HepG2 (cell line): ENCODE measurements around the gene DYNC2H1. TPM values are rescaled to one million over a fixed set of nuclear protein-coding genes. Genes with fewer than 3 reads are reported as not detected.

Experiments used
- ATAC-seq: fragments of 200-7000 bp; cut with Tn5 transposase; 3 replicates; pipeline ENCODE4 v1.9.1; 2020; ENCODE audit warnings: mild to moderate bottlenecking, moderate library complexity
- BruUV-seq: library from RNA; stranded (reverse); fragments of 400-500 nt; replicated peaks from 2 replicates; lab custom pipeline; 2021; lab: Mats Ljungman, UMichigan
- CTCF ChIA-PET: fragments of 300-600 bp; formaldehyde crosslinking; extraction: SDS; loops from one replicate; lab custom pipeline; 2021; ENCODE audit warnings: low total read pairs, inconsistent platforms, low intra/inter-chr PET ratio; lab: Yijun Ruan, JAX
- POLR2A ChIA-PET: fragments of 350-600 bp; sonication (Branson Sonifier 250); formaldehyde crosslinking; loops from one replicate; lab custom pipeline; 2020; ENCODE audit warnings: antibody characterized with exemption, inconsistent platforms; lab: Yijun Ruan, JAX
- DNase-seq: peaks from one replicate; pipeline ENCODE4 v3.0.0-alpha.2; 2015; ENCODE audit warnings: low spot score
- FAIRE-seq: peaks from 3 replicates; lab custom pipeline; 2011; peaks lifted over from hg19 to GRCh38; lab: Jason Lieb, UNC
- H2AFZ ChIP-seq: one replicate; pipeline ENCODE4 v1.6.1; 2011; ENCODE audit warnings: low read length, inconsistent platforms
- H3K27ac ChIP-seq: fragments of 300-600 bp; 3 replicates; pipeline ENCODE4 v1.8.0; 2011; ENCODE audit warnings: mixed run types, mild to moderate bottlenecking, mixed read lengths, low read length, inconsistent platforms; ENCODE audit not compliant: insufficient read depth; ENCODE audit errors: extremely low read length
- H3K27me3 ChIP-seq, 2 experiments: fragments of 200-600 bp in 1 of 2; 2 replicates in 1 of 2; 3 replicates in 1 of 2; pipeline versions ENCODE4 v1.6.0 to v1.8.0; 2011; ENCODE audit warnings: low read length in 2 of 2, mild to moderate bottlenecking in 2 of 2, moderate library complexity in 2 of 2, inconsistent platforms in 1 of 2; ENCODE audit not compliant: insufficient read depth in 2 of 2, control insufficient read depth in 1 of 2
- H3K36me3 ChIP-seq, 2 experiments: fragments of 200-600 bp in 1 of 2; replicated peaks in 1 of 2; 2 replicates in 1 of 2; 3 replicates in 1 of 2; pipeline versions ENCODE4 v1.5.1 to v1.8.0; 2011; ENCODE audit warnings: low read length in 2 of 2, inconsistent platforms in 1 of 2; ENCODE audit not compliant: insufficient read depth in 2 of 2, control insufficient read depth in 1 of 2
- H3K4me1 ChIP-seq: 2 replicates; pipeline ENCODE4 v1.5.1; 2012; ENCODE audit warnings: low read length, inconsistent platforms; ENCODE audit not compliant: insufficient read depth
- H3K4me2 ChIP-seq: 2 replicates; pipeline ENCODE4 v1.6.0; 2011; ENCODE audit warnings: low read depth, low read length, inconsistent platforms
- H3K4me3 ChIP-seq, 3 experiments: fragments of 200-600 bp in 1 of 3; sonication (generic), shearing (Covaris generic) in 1 of 3; replicated peaks in 1 of 3; 2 replicates each; pipeline ENCODE4 v1.5.1; 2011 to 2016; ENCODE audit warnings: low read length in 3 of 3, inconsistent platforms in 2 of 3, low read depth in 2 of 3, mild to moderate bottlenecking in 2 of 3, control low read depth in 1 of 3, mixed read lengths in 1 of 3; ENCODE audit not compliant: insufficient read depth in 1 of 3
- H3K79me2 ChIP-seq: one replicate; pipeline ENCODE4 v1.6.1; 2011; ENCODE audit warnings: low read length, inconsistent platforms; ENCODE audit not compliant: insufficient read depth
- H3K9ac ChIP-seq: 2 replicates; pipeline ENCODE4 v1.6.0; 2011; ENCODE audit warnings: mild to moderate bottlenecking, low read depth, low read length, inconsistent platforms; ENCODE audit not compliant: insufficient read depth
- H3K9me3 ChIP-seq: 2 replicates; pipeline ENCODE4 v1.5.1; 2012; ENCODE audit warnings: mild to moderate bottlenecking, low read length
- H4K20me1 ChIP-seq: 2 replicates; pipeline ENCODE4 v1.6.0; 2011; ENCODE audit warnings: inconsistent platforms, mild to moderate bottlenecking, low read length, moderate library complexity; ENCODE audit not compliant: insufficient read depth
- AGO1 ChIP-seq: fragments of 200-400 bp; formaldehyde crosslinking; IDR thresholded peaks from 2 replicates; pipeline ENCODE4 v1.6.1; 2017; ENCODE audit warnings: mild to moderate bottlenecking, low read depth, low read length, moderate library complexity; ENCODE audit not compliant: poor library complexity, severe bottlenecking
- ARID4A ChIP-seq: sonication (generic); formaldehyde crosslinking; IDR thresholded peaks from 2 replicates; pipeline ENCODE4 v1.5.0; 2020; ENCODE audit warnings: mild to moderate bottlenecking, missing genetic modification reagents, borderline replicate concordance
- HBP1 ChIP-seq: IDR thresholded peaks from 2 replicates; pipeline ENCODE4 v1.6.1; 2016; ENCODE audit warnings: low read depth, control low read depth
- HIC2 ChIP-seq: sonication (generic); formaldehyde crosslinking; IDR thresholded peaks from 2 replicates; pipeline ENCODE4 v1.9.0; 2022; ENCODE audit warnings: low read depth, missing genetic modification reagents
- HOXA7 ChIP-seq: sonication (generic); formaldehyde crosslinking; IDR thresholded peaks from 2 replicates; pipeline ENCODE4 v1.8.1; 2022; ENCODE audit warnings: mild to moderate bottlenecking, missing genetic modification reagents, moderate library complexity
- MTA3 ChIP-seq: sonication (generic); formaldehyde crosslinking; IDR thresholded peaks from 2 replicates; pipeline ENCODE4 v1.4.0; 2020; ENCODE audit warnings: missing genetic modification reagents
- NCOA2 ChIP-seq: sonication (generic); formaldehyde crosslinking; IDR thresholded peaks from 2 replicates; pipeline ENCODE4 v1.8.0; 2022; ENCODE audit warnings: inconsistent platforms
- SP4 ChIP-seq: sonication (generic); formaldehyde crosslinking; IDR thresholded peaks from 2 replicates; pipeline ENCODE4 v1.8.1; 2023; ENCODE audit warnings: mild to moderate bottlenecking, missing genetic modification reagents
- THAP7 ChIP-seq: sonication (generic); formaldehyde crosslinking; IDR thresholded peaks from 2 replicates; pipeline ENCODE4 v1.8.1; 2023; ENCODE audit warnings: mild to moderate bottlenecking, missing genetic modification reagents
- ZBTB43 ChIP-seq: sonication (generic); formaldehyde crosslinking; conservative IDR thresholded peaks from 2 replicates; pipeline ENCODE4 v1.4.0; 2020; ENCODE audit warnings: missing genetic modification reagents
- ZFP41 ChIP-seq: sonication (generic); formaldehyde crosslinking; IDR thresholded peaks from 2 replicates; pipeline ENCODE4 v1.4.0; 2020; ENCODE audit warnings: mild to moderate bottlenecking, missing genetic modification reagents, borderline replicate concordance
- ZNF552 ChIP-seq: sonication (generic); formaldehyde crosslinking; IDR thresholded peaks from 2 replicates; pipeline ENCODE4 v1.9.0; 2022; ENCODE audit warnings: missing genetic modification reagents, mild to moderate bottlenecking, borderline replicate concordance
- ZNF570 ChIP-seq: sonication (generic); formaldehyde crosslinking; IDR thresholded peaks from 2 replicates; pipeline ENCODE4 v1.4.0; 2020; ENCODE audit warnings: mild to moderate bottlenecking, missing genetic modification reagents, borderline replicate concordance
- WGBS: methylation state at CpG from one replicate; pipeline ENCODE4 v1.1.6; 2017; ENCODE audit warnings: low lambda C conversion rate; 5-methylcytosine and 5-hydroxymethylcytosine counted together
- in situ Hi-C: cut with HindIII; loops from 2 replicates; pipeline ENCODE4 v1.10.0; 2017; ENCODE audit warnings: low pct_unique_long_range_greater_than_20kb; ENCODE audit not compliant: extremely low pct_ligation_motif_present
- intact Hi-C: fragments of 100-400 bp; cut with micrococcal nuclease; formaldehyde crosslinking; loops from one replicate; pipeline ENCODE4 v1.10.0; 2022; ENCODE audit not compliant: unreplicated experiment
- polyA plus RNA-seq, 8 experiments: library from polyadenylated mRNA; depleted of rRNA in 3 of 8; stranded (reverse) in 7 of 8; unstranded in 1 of 8; fragments of >200 nt; fragmentation: Illumina TruSeq in 4 of 8; extraction: Trizol in 4 of 8; gene quantifications; 2 replicates each; pipeline versions ENCODE4 v1.2.1 to v1.2.3, GENCODE V29; 2011 to 2016; ENCODE audit warnings: low read depth in 4 of 8, missing spikeins in 1 of 8, mixed read lengths in 1 of 8; ENCODE audit not compliant: insufficient read depth in 1 of 8
- total RNA-seq, 5 experiments: library from RNA; depleted of rRNA; stranded (reverse); fragments of >200 nt; fragmentation: Illumina TruSeq; extraction: Trizol; gene quantifications; 2 replicates each; pipeline ENCODE4 v1.2.3, GENCODE V29; 2016; ENCODE audit warnings: low read depth in 1 of 5

The DYNC2H1 gene
- total and polyA plus RNA-seq, 2 of the 13 experiments (the other 11 are each of a cell fraction or from before 2014, with no cell fraction given) = 0.49 to 0.66 TPM

- Histone ChIP-seq H4K20me1 (no peaks in the 10 kb centered on the region), H3K27me3 (no peaks in the 10 kb centered on the region), H3K4me2 (no peak overlapping the region), H3K9ac (no peak overlapping the region), H3K4me1 (no peaks in the 10 kb centered on the region), H3K36me3 (no peaks in the 10 kb centered on the region), H3K79me2 (no peaks in the 10 kb centered on the region), H3K9me3 (no peaks in the 10 kb centered on the region), H3K4me3 (no peak overlapping the region), H3K27ac (no peak overlapping the region), H2AFZ (no peak overlapping the region)
- no peak for ATAC-seq
- no peak for FAIRE-seq
- CTCF ChIA-PET = interaction anchor here (1.2 kb wide), 1 partner anchor 261 kb away, joined by 3 read pairs; no protein-coding TSS in a partner anchor
- intact Hi-C loops = no loop called here
- no TSS peak for BruUV-seq
- POLR2A ChIA-PET = no interaction called here
- in situ Hi-C loops = no loop called here
- DNase-seq = no peak
- WGBS = 48% methylated on average over 6 of the region's 6 CpGs
- no peak for TF ChIP-seq ZFP41
- no peak for TF ChIP-seq ZBTB43
- no peak for TF ChIP-seq NCOA2 (CRISPR knock-in tag)
- no peak for TF ChIP-seq ARID4A (CRISPR knock-in tag)
- no peak for TF ChIP-seq ZNF570 (CRISPR knock-in tag)
- TF ChIP-seq ZNF552 (CRISPR knock-in tag) = no peak
- TF ChIP-seq HOXA7 (CRISPR knock-in tag) = no peak
- no peak for TF ChIP-seq HIC2
- no peak for TF ChIP-seq THAP7 (CRISPR knock-in tag)
- no peak for TF ChIP-seq MTA3 (CRISPR knock-in tag)
- no peak for TF ChIP-seq AGO1
- no peak for TF ChIP-seq HBP1 (CRISPR knock-in tag)
- TF ChIP-seq SP4 (CRISPR knock-in tag) = no peak
Measured at GRCh38 chr11:103339485-103339857, 230.2 kb downstream of the DYNC2H1 start.
